NCI-H446 (cell line): ENCODE results near the gene LRCH3.
"Not testable (repeated sequence)": the region's sequence is repeated elsewhere in the genome, so short reads cannot be mapped to it uniquely, and the experiment has no call there.

Source experiments
- DNase-seq, 2 experiments: peaks; one replicate each; lab custom pipeline; 2025; lab: John Stamatoyannopoulos, UW

Gene LRCH3

DNA sequence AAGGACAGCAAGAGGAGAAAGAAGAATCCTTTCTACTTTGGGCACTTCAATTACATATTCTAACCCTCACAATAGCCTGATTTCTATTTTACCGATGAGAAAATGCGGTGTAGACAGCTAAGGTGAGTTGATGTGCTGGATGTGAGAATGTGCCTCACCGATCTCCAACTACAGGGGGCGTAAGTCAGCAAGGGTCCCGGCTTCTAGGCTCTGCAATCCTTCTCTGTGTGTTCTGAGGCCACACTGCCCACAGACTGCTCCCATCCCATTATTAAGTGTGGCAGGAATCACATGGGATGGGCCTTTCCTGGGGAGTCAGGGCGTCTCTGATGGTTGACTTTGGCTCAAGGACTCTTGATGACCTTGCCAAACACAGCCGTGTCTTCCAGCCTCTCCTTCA is 135.4 kb downstream of the LRCH3 start:
- DNase-seq = no peak

DNA sequence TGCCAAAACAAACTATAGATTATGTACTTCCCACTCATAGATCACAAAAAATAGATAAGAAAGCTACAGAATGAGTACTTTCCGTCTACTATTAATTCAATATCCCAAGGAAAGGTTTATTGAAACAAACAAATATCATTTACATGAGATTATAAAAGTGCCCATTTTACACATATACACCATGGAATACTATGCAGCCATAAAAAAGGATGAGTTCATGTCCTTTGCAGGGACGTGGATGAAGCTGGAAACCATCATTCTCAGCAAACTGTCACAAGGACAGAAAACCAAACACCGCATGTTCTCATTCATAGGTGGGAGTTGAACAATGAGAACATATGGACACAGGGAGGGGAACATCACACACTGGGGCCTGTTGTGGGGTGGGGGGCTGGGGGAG is 136.5 kb downstream of the LRCH3 start:
- not testable (repeated sequence) for DNase-seq

DNA sequence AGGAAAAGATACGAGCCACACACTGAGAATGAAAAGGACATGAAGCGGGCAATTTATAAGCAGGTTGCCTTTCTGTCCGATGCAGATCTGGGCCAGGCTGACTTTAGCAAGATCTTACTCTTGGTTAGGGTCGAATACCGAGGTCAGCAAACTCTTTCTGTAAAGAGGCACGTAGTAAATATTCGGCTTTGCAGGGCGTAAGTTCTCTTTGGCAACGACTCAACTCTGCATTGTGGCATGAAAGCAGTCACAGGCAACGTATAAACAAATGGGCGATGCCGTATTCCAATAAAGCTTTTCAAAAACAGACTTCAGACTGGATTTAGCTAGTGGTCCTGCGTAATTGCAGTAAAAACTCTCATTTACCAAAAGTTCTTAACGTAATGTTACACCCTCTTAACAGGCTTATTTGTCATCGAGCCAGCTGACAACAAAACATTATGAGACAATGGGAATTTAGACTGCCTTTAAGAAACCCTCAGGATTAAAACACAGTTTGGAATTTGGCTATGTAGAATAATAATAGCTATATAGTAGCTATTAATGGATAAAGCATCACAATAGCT is 145.8 kb downstream of the LRCH3 start:
- DNase-seq = no peak
